Memory B cell (primary cell): ENCODE data around the gene CDK15.

Experiments used
- ATAC-seq: fragments of 150-1000 bp; cut with Tn5 transposase; 2 replicates; pipeline ENCODE4 v1.10.0; 2021; ENCODE audit warnings: low read depth, mild to moderate bottlenecking, moderate library complexity
- DNase-seq, 2 donors: peaks; one replicate each; pipeline ENCODE4 v3.0.0; 2022; ENCODE audit warnings: low spot score in 2 of 2
- H3K27ac Mint-ChIP-seq: one replicate; pipeline ENCODE4 v1.8.0; 2022; ENCODE audit warnings: mild to moderate bottlenecking, moderate library complexity, mixed read lengths
- H3K27me3 Mint-ChIP-seq: one replicate; pipeline ENCODE4 v1.8.0; 2022; ENCODE audit warnings: mixed read lengths
- H3K36me3 Mint-ChIP-seq: one replicate; pipeline ENCODE4 v1.8.0; 2022; ENCODE audit warnings: mild to moderate bottlenecking, mixed read lengths
- H3K4me1 Mint-ChIP-seq: one replicate; pipeline ENCODE4 v1.8.0; 2022; ENCODE audit warnings: mixed read lengths
- H3K4me3 Mint-ChIP-seq: one replicate; pipeline ENCODE4 v1.8.0; 2022; ENCODE audit warnings: mild to moderate bottlenecking, moderate library complexity, mixed read lengths
- H3K9me3 Mint-ChIP-seq: one replicate; pipeline ENCODE4 v1.8.0; 2022; ENCODE audit warnings: mixed read lengths

Gene CDK15

DNA sequence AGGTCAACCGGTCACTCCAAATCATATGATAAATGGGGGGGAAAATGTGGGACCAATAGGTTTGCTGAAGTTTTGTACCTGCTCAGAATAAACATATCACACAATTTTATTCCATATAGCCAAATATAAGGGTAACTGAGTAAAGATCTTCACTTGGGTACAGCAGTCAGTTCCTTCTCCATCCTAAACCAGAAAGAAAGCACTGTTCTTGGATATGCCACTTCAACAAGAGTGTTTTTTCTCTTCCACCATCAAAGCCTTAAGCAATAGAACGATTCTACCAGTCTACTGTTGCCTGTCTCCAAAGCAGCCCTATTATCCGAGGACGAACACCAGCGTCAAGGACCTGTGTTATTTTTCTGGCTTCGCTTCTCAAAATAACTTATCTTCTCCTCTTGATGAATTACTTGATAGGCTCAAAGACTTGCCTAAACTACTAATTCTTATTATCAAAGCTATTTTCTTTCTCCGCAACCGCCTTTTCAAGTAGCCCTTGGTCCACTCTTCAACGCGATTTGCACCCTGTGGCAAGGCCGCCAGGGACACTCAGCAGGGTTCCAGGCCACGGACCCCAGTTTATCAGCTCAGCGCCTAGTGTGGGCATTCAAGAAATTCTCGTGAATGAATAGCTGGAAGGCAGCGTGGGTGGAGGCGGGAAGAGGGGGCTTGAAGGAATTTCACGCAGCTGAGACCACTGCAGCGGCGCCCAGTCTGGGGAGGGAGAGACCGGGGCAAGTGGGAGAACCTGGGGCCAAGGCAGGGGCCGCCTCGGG is 26.2 kb upstream of the CDK15 start:
- Mint-ChIP-seq H3K27ac (peak overlapping the region; percentile 95), H3K4me3 (peak overlapping the region; percentile 94), H3K36me3 (no peaks in the 10 kb centered on the region), H3K4me1 (peaks cover 12% of the 10 kb centered on the region), H3K9me3 (no peaks in the 10 kb centered on the region), H3K27me3 (peaks cover 3% of the 10 kb centered on the region)
- DNase-seq: no peak
- no peak for ATAC-seq

DNA sequence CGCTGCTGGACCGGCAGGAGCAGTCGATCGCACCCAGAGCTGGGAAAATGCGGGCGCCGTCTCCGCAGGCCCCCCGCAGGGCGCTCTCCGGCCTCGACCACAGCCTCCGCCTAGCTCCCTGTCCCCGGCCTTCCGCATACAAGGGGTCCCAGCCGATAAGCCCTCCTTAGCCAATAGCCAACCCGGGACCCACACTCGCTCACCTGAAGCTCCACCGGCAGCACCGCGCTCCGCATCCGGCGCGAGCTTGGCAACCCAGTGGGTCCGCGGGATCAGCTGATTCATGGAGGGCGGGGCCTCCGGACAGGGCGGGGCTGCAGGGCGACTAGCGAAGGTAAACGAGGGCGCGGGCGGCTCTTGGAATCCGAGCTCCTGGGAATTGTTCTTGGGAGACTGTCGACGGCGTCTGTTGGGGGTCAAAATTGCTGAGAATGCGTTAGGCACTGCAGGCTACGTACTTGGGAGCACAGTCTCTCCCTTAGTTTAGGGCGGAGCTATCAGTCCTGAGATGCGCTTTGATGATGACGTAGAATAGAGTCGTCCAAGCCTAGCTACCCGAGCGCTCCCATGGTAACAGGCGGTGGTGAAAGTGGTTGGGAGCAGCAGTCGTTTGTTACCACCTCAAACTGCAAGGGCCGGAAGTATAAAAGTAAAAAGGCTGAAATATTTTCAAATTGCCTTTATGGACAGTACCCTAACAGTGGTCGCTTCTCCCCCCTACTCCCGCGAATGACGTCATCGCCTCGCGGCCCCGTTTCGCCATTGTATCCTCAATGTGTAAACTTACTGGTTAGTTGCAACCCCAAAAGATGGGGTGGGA is 25.5 kb upstream of the CDK15 start, which contains the start of gene ALS2:
Gene ALS2 (minus strand): TSS at position 260 of the 820 bp plus-strand sequence. CDS start 12,048 bp downstream, outside the sequence.
- DNase-seq: peak; percentile 93 to 96
- Mint-ChIP-seq H3K27me3 (peaks cover 3% of the 10 kb centered on the region), H3K36me3 (no peaks in the 10 kb centered on the region), H3K27ac (peak within 1 kb of the TSS; percentile 95), H3K4me3 (peak within 1 kb of the TSS; percentile 94), H3K9me3 (no peaks in the 10 kb centered on the region), H3K4me1 (peaks cover 12% of the 10 kb centered on the region)
- ATAC-seq: peak; percentile 90

DNA sequence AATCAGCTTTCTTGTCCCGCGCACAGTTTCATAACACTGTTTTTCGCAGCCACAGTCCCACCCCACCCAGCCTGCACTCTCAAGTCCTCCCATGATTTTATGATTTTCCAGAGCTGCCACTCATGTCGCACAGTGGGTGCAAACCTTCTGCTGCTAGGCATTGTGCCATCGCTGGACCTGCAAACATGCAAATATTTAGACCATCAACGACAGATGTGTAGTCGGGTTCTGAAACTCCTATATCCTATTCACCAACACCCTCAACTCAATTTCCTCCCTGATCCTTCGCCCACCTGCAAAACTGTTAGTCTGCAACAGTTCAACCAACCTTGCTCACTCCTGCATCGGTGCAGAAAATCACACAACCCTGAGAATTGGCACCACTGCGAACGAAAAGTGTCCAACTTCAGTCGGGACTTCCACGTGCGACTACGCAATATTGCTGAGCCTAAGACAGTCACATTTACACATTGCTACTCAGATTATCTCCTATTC is 24.7 kb upstream of the CDK15 start:
- ATAC-seq: no peak
- Mint-ChIP-seq H3K27me3 (peaks cover 3% of the 10 kb centered on the region), H3K9me3 (no peaks in the 10 kb centered on the region), H3K4me3 (peak overlapping the region; percentile 94), H3K27ac (peak overlapping the region; percentile 95), H3K36me3 (no peaks in the 10 kb centered on the region), H3K4me1 (peaks cover 12% of the 10 kb centered on the region)
- peak in 1 of 2 donors; percentile 19 for DNase-seq

DNA sequence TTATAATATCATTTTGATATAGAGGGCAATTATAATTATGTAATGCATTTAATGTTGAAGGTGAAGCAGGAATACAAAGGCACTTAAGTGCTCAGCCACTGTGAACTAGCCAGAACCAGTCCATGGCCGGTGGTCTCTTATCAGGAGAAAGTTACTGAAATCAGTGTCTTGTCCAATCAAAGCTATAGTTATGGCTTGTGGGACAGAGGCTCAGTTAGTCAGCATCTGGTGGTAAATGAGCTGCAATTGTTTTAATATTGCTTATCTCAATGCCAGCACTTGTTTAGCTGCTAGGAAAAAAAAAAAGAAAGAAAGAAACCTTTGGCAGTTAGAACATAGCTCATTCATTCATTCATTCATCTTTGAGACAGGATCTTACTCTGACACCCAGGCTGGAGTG is 21.8 kb upstream of the CDK15 start:
- DNase-seq (no peak), ATAC-seq (no peak)
- Mint-ChIP-seq H3K27ac (no peak overlapping the region), H3K9me3 (no peaks in the 10 kb centered on the region), H3K4me3 (no peak overlapping the region), H3K4me1 (peaks cover 10% of the 10 kb centered on the region), H3K36me3 (no peaks in the 10 kb centered on the region), H3K27me3 (peaks cover 8% of the 10 kb centered on the region)

DNA sequence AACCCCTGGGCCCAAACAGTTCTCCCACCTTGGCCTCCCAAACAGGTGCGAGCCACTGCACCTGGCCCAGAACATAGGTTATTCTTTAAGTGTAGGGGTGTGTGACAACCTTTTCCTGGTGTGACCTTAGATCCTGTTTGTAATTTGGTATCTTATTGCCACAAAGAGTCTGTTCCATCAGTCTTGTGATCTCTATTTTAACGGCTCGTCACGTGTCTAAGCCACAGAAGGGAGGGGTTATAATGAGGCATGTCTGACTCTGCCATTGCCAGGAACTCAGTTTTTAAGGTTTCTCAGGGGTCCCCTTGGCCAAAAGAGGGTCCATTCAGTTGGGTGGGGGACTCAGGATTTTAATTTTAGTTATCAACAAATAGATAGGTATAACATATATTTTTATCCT is 21.2 kb upstream of the CDK15 start:
- Mint-ChIP-seq H3K4me1 (peaks cover 6% of the 10 kb centered on the region), H3K9me3 (no peaks in the 10 kb centered on the region), H3K27me3 (peaks cover 8% of the 10 kb centered on the region), H3K27ac (no peak overlapping the region), H3K36me3 (no peaks in the 10 kb centered on the region), H3K4me3 (no peak overlapping the region)
- ATAC-seq (no peak), DNase-seq (no peak)

DNA sequence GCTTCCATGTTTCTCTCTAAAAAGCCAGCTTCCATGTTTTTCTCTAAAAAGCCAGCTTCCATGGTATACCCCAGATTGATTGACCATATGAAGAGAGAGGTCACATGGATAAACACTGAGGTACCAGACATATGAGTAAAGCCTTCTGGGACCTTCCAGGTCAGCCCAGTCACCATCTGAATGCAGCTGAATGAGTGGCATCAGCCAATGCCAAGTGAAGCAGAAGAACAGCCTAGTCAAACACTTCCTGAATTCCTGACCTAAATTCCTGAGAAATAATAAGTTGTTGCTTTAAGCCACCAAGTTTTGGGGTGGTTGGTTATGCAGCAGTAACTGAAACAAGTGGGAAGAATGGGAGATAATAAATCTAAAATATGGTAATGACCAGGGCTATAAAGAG is 19.9 kb upstream of the CDK15 start:
- Mint-ChIP-seq H3K27ac (no peak overlapping the region), H3K4me1 (peaks cover 3% of the 10 kb centered on the region), H3K4me3 (no peak overlapping the region), H3K9me3 (no peaks in the 10 kb centered on the region), H3K27me3 (peaks cover 10% of the 10 kb centered on the region), H3K36me3 (no peaks in the 10 kb centered on the region)
- ATAC-seq: no peak
- DNase-seq: no peak

DNA sequence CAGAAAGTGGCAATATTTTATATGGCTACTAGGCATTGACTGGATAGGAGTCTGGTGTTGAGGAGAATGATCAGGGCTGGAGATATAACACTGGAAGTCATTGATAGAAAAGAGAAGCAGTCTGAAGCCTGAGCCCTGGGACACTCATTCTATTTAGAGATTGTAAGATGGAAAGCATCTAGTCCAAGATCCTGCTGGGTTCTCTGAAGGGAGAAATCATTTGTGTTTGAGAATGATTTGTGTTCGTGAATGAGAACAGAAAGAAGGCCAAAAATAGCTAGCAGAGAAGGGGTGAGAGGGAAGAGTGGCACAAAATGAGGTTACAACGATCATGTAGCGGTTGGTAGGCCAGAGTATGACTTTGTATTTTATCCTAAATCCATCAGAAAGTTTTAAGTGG is 18.0 kb upstream of the CDK15 start:
- Mint-ChIP-seq H3K4me3 (no peak overlapping the region), H3K27me3 (peaks cover 16% of the 10 kb centered on the region), H3K9me3 (no peaks in the 10 kb centered on the region), H3K4me1 (no peaks in the 10 kb centered on the region), H3K27ac (no peak overlapping the region), H3K36me3 (no peaks in the 10 kb centered on the region)
- DNase-seq (no peak), ATAC-seq (no peak)

DNA sequence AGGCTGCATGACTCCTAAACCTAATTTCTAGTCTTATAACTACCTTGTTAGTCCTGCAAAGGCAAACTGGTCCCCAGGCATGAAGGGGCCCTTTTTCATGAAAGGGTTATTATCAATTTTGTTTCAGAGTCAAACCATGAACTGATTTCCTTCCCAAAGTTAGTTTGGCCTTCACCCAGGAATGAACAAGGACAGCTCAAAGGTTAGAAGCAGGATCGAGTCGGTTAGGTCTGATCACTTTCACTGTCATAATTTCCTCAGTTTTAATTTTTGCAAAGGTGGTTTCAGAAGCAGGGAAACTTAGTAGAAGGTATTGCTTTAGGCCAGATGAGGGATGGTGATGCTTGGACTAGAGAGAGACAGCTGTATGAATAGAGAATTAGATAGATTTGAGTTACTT is 16.9 kb upstream of the CDK15 start:
- Mint-ChIP-seq H3K4me1 (no peaks in the 10 kb centered on the region), H3K27me3 (peaks cover 13% of the 10 kb centered on the region), H3K27ac (no peak overlapping the region), H3K4me3 (no peak overlapping the region), H3K9me3 (no peaks in the 10 kb centered on the region), H3K36me3 (no peaks in the 10 kb centered on the region)
- DNase-seq (no peak), ATAC-seq (no peak)

DNA sequence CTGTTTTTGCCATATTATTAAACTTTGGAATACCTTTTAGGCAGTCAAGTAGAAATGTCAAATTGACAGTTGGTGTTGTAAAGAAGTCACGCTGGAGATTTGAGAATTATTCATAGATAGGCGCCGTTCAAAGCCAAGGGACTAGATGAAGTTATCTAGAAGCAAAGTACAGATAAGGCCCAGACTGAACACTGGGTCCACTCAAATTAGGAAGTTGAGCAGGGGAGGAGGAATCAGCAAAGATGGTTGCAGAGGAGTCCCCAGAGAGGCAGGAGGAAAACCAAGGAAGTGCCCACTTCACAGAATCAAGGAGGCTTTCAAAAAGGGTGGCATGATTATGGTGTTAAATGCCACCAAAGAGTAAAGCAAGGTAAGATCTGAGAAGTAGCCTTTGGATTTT is 16.0 kb upstream of the CDK15 start:
- H3K9me3 Mint-ChIP-seq: no peaks in the 10 kb centered on the region
- no peaks in the 10 kb centered on the region for H3K36me3 Mint-ChIP-seq
- H3K27me3 Mint-ChIP-seq: peaks cover 14% of the 10 kb centered on the region
- H3K4me1 Mint-ChIP-seq: no peaks in the 10 kb centered on the region
- DNase-seq (no peak), ATAC-seq (no peak)
- no peak overlapping the region for H3K27ac Mint-ChIP-seq
- no peak overlapping the region for H3K4me3 Mint-ChIP-seq

DNA sequence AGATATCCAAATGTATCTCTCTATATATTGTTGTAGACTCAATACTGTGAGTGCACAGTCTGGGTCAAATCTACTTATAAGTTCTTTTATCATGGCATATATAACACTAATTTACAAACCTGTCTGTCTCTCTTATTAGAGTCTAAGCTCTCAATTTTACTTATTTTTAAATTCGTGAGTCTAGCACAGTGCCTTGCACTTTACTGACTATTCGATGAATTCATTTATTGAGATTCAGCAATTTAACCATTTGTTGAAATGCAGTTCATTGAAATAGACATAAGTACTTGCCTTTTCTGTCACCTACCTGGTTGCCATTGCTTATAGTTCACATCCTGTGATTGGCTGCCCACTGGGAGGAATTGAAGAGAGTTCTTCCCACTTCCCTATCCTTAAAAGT is 15.3 kb upstream of the CDK15 start:
- Mint-ChIP-seq H3K4me1 (no peaks in the 10 kb centered on the region), H3K27ac (no peak overlapping the region), H3K4me3 (no peak overlapping the region), H3K27me3 (peaks cover 16% of the 10 kb centered on the region), H3K36me3 (no peaks in the 10 kb centered on the region), H3K9me3 (no peaks in the 10 kb centered on the region)
- ATAC-seq (no peak), DNase-seq (no peak)

DNA sequence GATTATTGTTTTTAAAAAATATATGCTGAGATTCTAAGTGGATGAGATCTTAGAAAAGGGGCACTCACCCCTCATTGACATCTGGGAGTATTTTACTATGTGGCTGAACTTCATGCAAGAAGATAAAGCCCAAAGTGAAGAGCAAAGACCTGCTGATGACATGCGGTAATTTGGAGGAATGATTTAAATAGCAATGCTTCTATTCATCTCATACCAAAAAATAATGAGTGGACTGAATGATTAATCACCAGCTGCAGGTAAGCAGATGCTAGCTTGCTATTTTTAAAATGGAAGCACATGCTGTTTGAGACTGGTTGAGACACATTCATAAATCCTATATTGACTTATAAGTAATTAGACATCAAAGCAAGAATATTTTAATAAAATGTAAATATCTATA is 12.7 kb upstream of the CDK15 start:
- DNase-seq: no peak
- no peak for ATAC-seq
- Mint-ChIP-seq H3K27ac (no peak overlapping the region), H3K36me3 (no peaks in the 10 kb centered on the region), H3K9me3 (no peaks in the 10 kb centered on the region), H3K4me1 (no peaks in the 10 kb centered on the region), H3K27me3 (peaks cover 13% of the 10 kb centered on the region), H3K4me3 (no peak overlapping the region)

DNA sequence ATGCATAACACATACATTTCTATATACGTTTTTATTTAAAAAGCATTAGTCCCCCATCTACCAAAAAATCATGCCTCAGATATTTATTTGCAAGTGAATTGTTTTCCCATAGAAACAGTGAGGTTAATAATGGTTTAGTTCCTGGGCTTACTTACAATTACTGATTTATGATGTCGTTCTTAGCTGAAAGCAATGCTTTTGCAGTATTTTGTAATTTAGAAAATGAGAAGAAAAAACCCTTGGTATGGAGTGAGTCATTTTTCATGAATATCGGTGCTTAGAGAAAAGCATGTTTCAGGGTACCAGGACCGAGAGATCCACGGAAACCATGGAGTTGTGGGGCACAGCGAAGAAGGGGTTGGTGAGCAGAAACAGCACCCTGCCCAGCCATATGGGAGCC is 12.0 kb upstream of the CDK15 start:
- ATAC-seq (no peak), DNase-seq (no peak)
- no peaks in the 10 kb centered on the region for H3K36me3 Mint-ChIP-seq
- H3K27ac Mint-ChIP-seq: no peak overlapping the region
- H3K4me1 Mint-ChIP-seq: no peaks in the 10 kb centered on the region
- peaks cover 15% of the 10 kb centered on the region for H3K27me3 Mint-ChIP-seq
- no peaks in the 10 kb centered on the region for H3K9me3 Mint-ChIP-seq
- H3K4me3 Mint-ChIP-seq: no peak overlapping the region

DNA sequence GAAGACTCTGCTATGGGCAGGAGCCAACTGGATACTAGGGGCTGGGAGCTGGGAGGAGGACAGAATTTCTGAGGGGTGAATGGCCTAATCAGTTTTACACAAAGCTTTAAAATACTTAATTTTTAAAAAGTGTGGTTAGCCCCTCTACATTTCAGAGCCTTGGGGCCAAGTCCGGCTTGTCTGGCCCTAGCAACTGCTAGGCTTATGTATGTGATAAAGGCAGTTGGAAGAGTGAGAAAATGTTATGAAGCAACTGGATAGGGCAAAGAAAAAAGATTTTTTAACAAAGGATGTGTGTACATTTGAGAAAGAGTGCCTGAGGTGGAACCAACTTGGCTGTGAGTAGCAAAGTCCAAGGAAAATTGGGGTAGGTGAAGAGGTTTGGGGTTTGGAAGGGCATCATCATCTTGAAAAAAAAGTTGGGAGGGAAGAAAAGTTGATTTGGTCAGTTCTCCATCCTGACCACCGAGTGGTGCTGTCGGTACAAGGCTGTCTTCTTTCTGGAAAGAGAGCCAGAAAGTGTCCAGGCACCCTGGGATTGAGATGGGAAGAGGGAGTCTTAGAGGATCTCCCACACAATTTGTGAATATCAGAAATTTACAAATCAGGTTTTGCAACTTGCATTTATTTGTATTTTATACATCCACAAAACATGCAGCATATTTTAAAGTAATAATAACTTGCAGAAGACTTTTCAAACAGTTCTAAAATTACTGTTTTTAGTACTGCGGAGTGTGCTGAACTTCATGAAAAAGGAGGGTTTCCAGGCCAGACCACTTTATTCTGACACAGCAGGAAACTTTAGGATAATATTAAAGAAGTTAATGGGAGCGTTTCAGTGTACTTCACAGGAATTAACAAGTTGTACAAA is 10.5 kb upstream of the CDK15 start:
- Mint-ChIP-seq H3K4me1 (no peaks in the 10 kb centered on the region), H3K27ac (no peak overlapping the region), H3K36me3 (no peaks in the 10 kb centered on the region), H3K27me3 (peaks cover 13% of the 10 kb centered on the region), H3K4me3 (no peak overlapping the region), H3K9me3 (no peaks in the 10 kb centered on the region)
- DNase-seq (no peak), ATAC-seq (no peak)

DNA sequence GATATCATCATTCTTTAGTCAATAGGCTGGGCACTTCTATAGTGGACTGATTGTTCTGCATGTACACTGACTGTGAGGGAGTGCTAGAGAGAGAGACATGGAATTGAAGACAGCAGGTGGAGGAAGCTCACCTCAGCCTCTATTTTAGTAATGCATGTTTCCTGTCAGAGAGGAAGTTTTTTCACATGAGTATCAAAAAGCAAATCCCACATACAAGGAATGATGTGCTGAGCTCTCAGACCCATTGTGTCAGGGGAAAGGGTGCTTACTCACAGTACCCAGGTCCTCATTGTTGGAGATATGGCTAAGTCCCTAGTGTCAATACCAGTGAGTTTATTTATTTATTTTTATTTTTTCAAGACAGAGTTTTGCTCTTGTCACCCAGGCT is 9.9 kb upstream of the CDK15 start:
- peaks cover 16% of the 10 kb centered on the region for H3K27me3 Mint-ChIP-seq
- DNase-seq: no peak
- H3K27ac Mint-ChIP-seq: no peak overlapping the region
- no peaks in the 10 kb centered on the region for H3K4me1 Mint-ChIP-seq
- H3K36me3 Mint-ChIP-seq: no peaks in the 10 kb centered on the region
- ATAC-seq: no peak
- no peaks in the 10 kb centered on the region for H3K9me3 Mint-ChIP-seq
- no peak overlapping the region for H3K4me3 Mint-ChIP-seq
